IPS-20b (cell line): ENCODE measurements around the gene STC2.
A peak's percentile ranks its signal among the peaks of the same experiment; 100 is the strongest.
"Not testable (repeated sequence)": the region's sequence is repeated elsewhere in the genome, so short reads cannot be mapped to it uniquely, and the experiment has no call there.

Source experiments
- H3K27ac ChIP-seq: one replicate; pipeline ENCODE4 v1.5.1; 2013; ENCODE audit warnings: low read length
- H3K27me3 ChIP-seq: 2 replicates; pipeline ENCODE4 v1.6.1; 2013; ENCODE audit warnings: mild to moderate bottlenecking, low read length, inconsistent platforms; ENCODE audit not compliant: insufficient read depth
- H3K36me3 ChIP-seq: 2 replicates; pipeline ENCODE4 v1.6.1; 2013; ENCODE audit warnings: low read depth, mild to moderate bottlenecking, inconsistent platforms, low read length, moderate library complexity; ENCODE audit not compliant: insufficient read depth
- H3K4me1 ChIP-seq: 2 replicates; pipeline ENCODE4 v1.6.1; 2013; ENCODE audit warnings: mild to moderate bottlenecking, control low read depth, inconsistent platforms, low read length, moderate library complexity; ENCODE audit not compliant: insufficient read depth
- H3K4me3 ChIP-seq: 2 replicates; pipeline ENCODE4 v1.5.1; 2013; ENCODE audit warnings: mild to moderate bottlenecking, low read length, inconsistent platforms
- H3K9ac ChIP-seq: 2 replicates; pipeline ENCODE4 v1.6.1; 2013; ENCODE audit warnings: low read depth, mild to moderate bottlenecking, inconsistent platforms, low read length, moderate library complexity
- H3K9me3 ChIP-seq: 2 replicates; pipeline ENCODE4 v1.6.1; 2013; ENCODE audit warnings: mild to moderate bottlenecking, low read depth, low read length, inconsistent platforms; ENCODE audit not compliant: insufficient read depth

The STC2 gene

GRCh38 chr5:173296737-173297676 lies 31.2 kb downstream of the STC2 start:
- Histone ChIP-seq H3K36me3 (no peaks in the 10 kb centered on the region), H3K9me3 (no peaks in the 10 kb centered on the region), H3K27ac (no peak overlapping the region), H3K27me3 (peaks cover 27% of the 10 kb centered on the region), H3K4me1 (peaks cover 10% of the 10 kb centered on the region; the same call in 1 of the 2 replicates), H3K9ac (no peak overlapping the region), H3K4me3 (no peak overlapping the region)

DNA sequence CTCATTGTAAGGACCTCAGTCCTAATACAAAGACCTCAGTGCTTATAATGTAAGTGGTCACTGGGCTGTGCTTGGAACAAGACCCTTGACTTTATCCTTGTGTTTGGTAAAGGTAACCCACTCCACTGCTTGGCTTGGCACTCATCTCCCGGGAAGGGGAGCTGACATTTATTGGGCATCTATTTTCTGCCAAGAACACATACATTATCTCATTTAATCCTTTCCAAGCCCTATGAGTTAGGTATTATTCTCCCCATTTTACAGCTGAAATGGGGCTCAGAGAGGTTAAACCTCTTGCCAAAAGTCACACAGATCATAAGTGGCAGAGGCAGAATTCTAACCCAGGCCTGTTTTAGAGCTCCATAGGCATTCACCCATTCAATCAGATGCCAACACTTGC lies 32.4 kb downstream of the STC2 start:
- Histone ChIP-seq H3K36me3 (no peaks in the 10 kb centered on the region), H3K27ac (no peak overlapping the region), H3K4me1 (peaks cover 14% of the 10 kb centered on the region; the same call in 1 of the 2 replicates), H3K27me3 (peaks cover 27% of the 10 kb centered on the region), H3K9ac (no peak overlapping the region), H3K9me3 (no peaks in the 10 kb centered on the region), H3K4me3 (no peak overlapping the region)

GRCh38 chr5:173294673-173295320 lies 33.4 kb downstream of the STC2 start:
- H3K4me1 ChIP-seq, result peaks cover 14% of the 10 kb centered on the region; the same call in 1 of the 2 replicates
- peak overlapping the region; percentile 48 for H3K4me3 ChIP-seq
- H3K9ac ChIP-seq, result 0 out of 2 replicates have a peak overlapping the region, but pooled peaks have one; percentile 19
- H3K9me3 ChIP-seq, result no peaks in the 10 kb centered on the region
- H3K27me3 ChIP-seq, result peaks cover 27% of the 10 kb centered on the region
- no peak overlapping the region for H3K27ac ChIP-seq
- no peaks in the 10 kb centered on the region for H3K36me3 ChIP-seq

DNA sequence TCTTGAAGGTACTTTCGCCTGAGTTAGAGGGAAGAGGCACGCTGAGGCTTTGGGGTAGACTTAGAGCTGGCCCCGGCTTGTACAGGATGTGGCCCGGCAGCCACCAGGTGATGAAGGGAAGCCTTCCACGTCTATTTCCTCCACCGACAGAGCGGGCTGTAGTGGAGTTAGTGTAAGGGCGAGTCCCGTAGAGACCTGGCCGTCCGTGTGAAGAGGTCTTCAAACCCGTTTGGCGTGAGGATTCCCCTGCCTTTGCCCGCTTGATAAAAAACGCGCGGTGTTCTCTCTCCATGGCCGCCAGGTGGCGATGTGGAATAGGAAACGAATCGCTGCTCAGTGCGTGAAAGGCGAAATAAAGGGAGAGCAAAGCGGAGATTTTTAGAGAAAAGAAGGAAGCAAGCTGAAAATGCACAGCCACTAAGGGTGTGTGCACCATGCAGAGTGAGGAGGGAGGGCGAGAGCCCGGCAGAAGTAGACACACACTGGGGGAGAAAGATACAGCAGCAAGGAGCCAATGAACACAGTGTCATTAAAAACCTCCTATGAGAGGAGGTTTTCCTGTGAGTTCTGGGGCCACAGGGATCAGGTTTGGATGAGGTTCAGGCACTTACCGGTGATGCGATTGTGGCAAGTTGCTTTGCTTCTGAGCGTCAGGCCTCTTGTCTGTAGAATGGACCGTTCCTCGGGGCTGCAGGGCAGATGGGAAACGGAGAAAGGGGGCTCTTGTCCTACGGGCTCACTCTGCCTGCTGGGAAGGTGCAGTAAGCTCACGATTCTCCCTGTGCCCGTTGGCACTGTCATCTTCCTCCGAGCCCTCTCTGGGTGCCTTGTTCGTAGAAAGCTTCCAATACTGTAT lies 34.2 kb downstream of the STC2 start:
- Histone ChIP-seq H3K4me3 (peak overlapping the region; percentile 48), H3K36me3 (no peaks in the 10 kb centered on the region), H3K9ac (peak overlapping the region; percentile 19; the same call in 1 of the 2 replicates), H3K27ac (no peak overlapping the region), H3K27me3 (peaks cover 27% of the 10 kb centered on the region), H3K9me3 (no peaks in the 10 kb centered on the region), H3K4me1 (peaks cover 14% of the 10 kb centered on the region; the same call in 1 of the 2 replicates)

DNA sequence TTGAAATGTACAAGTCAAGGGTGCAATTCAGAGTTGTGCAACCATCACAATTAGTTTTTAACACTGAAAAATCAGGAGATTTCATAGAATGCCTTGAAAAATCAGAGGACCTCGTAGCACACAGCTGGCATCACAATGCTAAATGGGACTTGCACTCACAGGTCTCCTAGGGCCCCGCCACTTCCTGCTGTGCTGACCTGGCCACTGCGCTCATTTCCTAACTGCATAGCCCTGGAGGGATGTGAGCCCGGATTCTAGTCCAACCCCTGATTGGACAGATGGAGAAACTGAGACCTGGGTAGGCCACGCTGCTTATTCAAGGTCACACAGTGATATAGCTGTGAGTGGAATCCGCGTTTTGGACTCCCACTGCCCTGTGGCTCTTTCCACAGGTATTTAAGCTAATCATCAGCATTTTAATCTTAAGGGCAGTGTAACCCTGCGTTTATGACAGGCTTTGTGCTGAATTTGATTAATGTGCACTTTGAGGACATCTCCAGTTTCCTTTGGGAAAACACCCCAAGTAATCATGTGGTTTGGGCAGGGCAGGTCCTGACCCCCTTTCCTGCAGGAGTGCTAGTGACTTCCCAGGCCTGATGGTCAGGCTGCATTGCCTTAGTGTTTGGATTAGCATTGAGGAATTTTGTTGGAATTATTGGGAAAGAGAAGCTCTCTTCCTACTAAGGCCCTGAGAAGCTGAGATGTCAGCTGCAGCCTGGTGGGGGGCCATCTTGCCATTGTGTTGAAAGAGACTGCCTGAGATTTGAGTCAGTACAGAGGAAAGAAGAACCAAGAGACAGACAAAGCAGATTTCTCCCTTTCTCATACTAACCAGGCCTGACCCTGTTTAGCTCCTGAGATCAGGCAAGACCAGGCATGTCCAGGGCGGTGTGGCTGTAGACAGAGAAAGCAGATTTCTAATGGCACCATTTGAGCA lies 36.2 kb downstream of the STC2 start:
- peak overlapping the region; percentile 4; the same call in 1 of the 2 replicates for H3K9ac ChIP-seq
- H3K27me3 ChIP-seq, result peaks cover 27% of the 10 kb centered on the region
- H3K4me1 ChIP-seq, result peaks cover 14% of the 10 kb centered on the region; the same call in 1 of the 2 replicates
- no peaks in the 10 kb centered on the region for H3K36me3 ChIP-seq
- no peak overlapping the region for H3K4me3 ChIP-seq
- H3K9me3 ChIP-seq, result no peaks in the 10 kb centered on the region
- peak overlapping the region; percentile 23 for H3K27ac ChIP-seq

- H3K27me3 ChIP-seq, result peaks cover 30% of the 10 kb centered on the region
- no peak overlapping the region for H3K4me3 ChIP-seq
- H3K36me3 ChIP-seq, result no peaks in the 10 kb centered on the region
- no peak overlapping the region for H3K27ac ChIP-seq
- no peak overlapping the region for H3K9ac ChIP-seq
- no peaks in the 10 kb centered on the region for H3K9me3 ChIP-seq
- H3K4me1 ChIP-seq, result peaks cover 14% of the 10 kb centered on the region; the same call in 1 of the 2 replicates
These were observed 37.6 kb downstream of the STC2 start for GRCh38 chr5:173290477-173291131.

- Histone ChIP-seq H3K4me3 (no peak overlapping the region), H3K27me3 (peaks cover 32% of the 10 kb centered on the region)
These were observed 38.8 kb downstream of the STC2 start for GRCh38 chr5:173289372-173289771.

DNA sequence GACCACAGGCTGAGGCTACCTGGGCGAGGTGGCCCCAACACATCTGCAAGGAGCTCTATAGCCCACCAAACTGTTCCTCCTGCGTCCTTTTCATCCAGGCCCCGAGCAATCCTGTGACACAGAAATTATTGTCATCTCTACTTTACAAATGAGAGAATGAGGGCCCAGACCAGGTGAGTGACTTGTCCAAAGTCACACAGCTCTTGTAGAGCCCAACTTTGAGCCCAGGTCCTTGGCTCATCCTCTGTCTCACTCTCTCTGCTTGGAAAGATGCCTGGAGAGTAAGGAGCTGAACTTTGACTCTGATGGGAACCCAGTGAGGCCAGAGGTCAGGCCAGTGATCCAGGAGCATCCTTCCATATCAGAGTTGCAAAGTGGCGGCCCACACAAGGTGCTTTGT lies 39.6 kb downstream of the STC2 start:
- no peak overlapping the region for H3K9ac ChIP-seq
- H3K36me3 ChIP-seq, result no peaks in the 10 kb centered on the region
- H3K27me3 ChIP-seq, result peaks cover 33% of the 10 kb centered on the region
- H3K9me3 ChIP-seq, result no peaks in the 10 kb centered on the region
- peaks cover 7% of the 10 kb centered on the region; the same call in 1 of the 2 replicates for H3K4me1 ChIP-seq
- H3K27ac ChIP-seq, result no peak overlapping the region
- H3K4me3 ChIP-seq, result no peak overlapping the region

More at GRCh38 chr5:173289372-173289771, 38.8 kb downstream of the STC2 start:
- H3K9me3 ChIP-seq, result no peaks in the 10 kb centered on the region
- H3K36me3 ChIP-seq, result no peaks in the 10 kb centered on the region
- H3K27ac ChIP-seq, result no peak overlapping the region
- H3K9ac ChIP-seq, result no peak overlapping the region
- H3K4me1 ChIP-seq, result peaks cover 9% of the 10 kb centered on the region; the same call in 1 of the 2 replicates

- H3K9me3 ChIP-seq, result no peaks in the 10 kb centered on the region
- H3K9ac ChIP-seq, result no peak overlapping the region
- no peak overlapping the region for H3K27ac ChIP-seq
- no peak overlapping the region for H3K4me3 ChIP-seq
- peaks cover 45% of the 10 kb centered on the region for H3K27me3 ChIP-seq
- no peaks in the 10 kb centered on the region for H3K36me3 ChIP-seq
- peaks cover 5% of the 10 kb centered on the region; the same call in 1 of the 2 replicates for H3K4me1 ChIP-seq
These were observed 41.1 kb downstream of the STC2 start for GRCh38 chr5:173287086-173287485.

DNA sequence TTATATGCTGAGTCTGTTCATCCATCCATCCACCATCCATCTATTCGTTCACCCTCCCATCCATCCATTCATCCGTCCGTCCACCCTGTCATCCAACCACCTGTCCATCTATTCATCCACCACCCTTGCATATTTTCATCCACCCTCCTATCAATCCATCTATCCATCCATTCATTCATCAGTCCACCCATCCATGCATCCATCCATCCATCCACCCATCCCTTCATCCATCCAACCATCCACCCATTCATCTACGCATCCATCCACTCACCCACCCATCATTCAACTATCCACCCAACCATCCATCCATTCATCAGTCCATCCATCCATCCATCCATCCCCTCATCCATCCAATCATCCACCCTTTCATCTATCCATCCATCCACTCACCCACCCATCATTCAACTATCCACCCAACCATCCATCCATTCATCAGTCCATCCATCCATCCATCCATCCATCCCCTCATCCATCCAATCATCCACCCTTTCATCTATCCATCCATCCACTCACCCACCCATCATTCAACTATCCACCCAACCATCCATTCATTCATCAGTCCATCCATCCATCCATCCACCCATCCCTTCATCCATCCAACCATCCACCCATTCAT lies 43.8 kb downstream of the STC2 start:
- not testable (repeated sequence) for H3K9me3 ChIP-seq, H3K36me3 ChIP-seq, H3K27ac ChIP-seq, H3K9ac ChIP-seq, H3K4me3 ChIP-seq, H3K4me1 ChIP-seq
- H3K27me3 ChIP-seq, result peaks cover 57% of the 10 kb centered on the region
